Neural cell (in vitro differentiated cells): ENCODE results near the gene FBXO2. TPM values are rescaled to one million over a fixed set of nuclear protein-coding genes. Genes with fewer than 3 reads are reported as not detected.

ENCODE experiments used
- H2AFZ ChIP-seq: fragments of 200-600, 300-800 bp; sonication (generic), shearing (Covaris generic); 2 replicates; pipeline ENCODE4 v1.6.0; 2014; ENCODE audit warnings: low read depth, mild to moderate bottlenecking, antibody characterized with exemption, low read length, moderate library complexity
- H3F3A ChIP-seq: fragments of 200-600 bp; shearing (Covaris generic); 2 replicates; pipeline ENCODE4 v1.6.1; 2016; ENCODE audit warnings: mild to moderate bottlenecking, moderate library complexity, mixed read lengths, antibody characterized with exemption, low read length; ENCODE audit not compliant: insufficient read depth, poor library complexity, severe bottlenecking
- H3K27ac ChIP-seq: fragments of 200-600, 300-800 bp; sonication (generic), shearing (Covaris generic); 2 replicates; pipeline ENCODE4 v1.5.1; 2014; ENCODE audit warnings: mild to moderate bottlenecking, low read length, moderate library complexity
- H3K27me3 ChIP-seq: fragments of 300-800, 200-600 bp; sonication (generic), shearing (Covaris generic); 2 replicates; pipeline ENCODE4 v1.6.0; 2014; ENCODE audit warnings: mild to moderate bottlenecking, low read depth, low read length, moderate library complexity; ENCODE audit not compliant: insufficient read depth
- H3K36me3 ChIP-seq: fragments of 300-800, 200-600 bp; sonication (generic), shearing (Covaris generic); 2 replicates; pipeline ENCODE4 v1.5.1; 2014; ENCODE audit warnings: mild to moderate bottlenecking, antibody characterized with exemption, low read length, moderate library complexity; ENCODE audit not compliant: insufficient read depth
- H3K4me2 ChIP-seq: fragments of 300-800, 200-600 bp; sonication (generic), shearing (Covaris generic); 2 replicates; pipeline ENCODE4 v1.6.0; 2014; ENCODE audit warnings: mild to moderate bottlenecking, low read length
- H3K4me3 ChIP-seq: fragments of 300-800, 200-600 bp; sonication (generic), shearing (Covaris generic); 2 replicates; pipeline ENCODE4 v1.5.1; 2014; ENCODE audit warnings: mild to moderate bottlenecking, low read length, moderate library complexity
- H3K79me2 ChIP-seq: fragments of 200-600 bp; shearing (Covaris generic); replicated peaks from 2 replicates; pipeline ENCODE4 v1.6.0; 2014; ENCODE audit warnings: mild to moderate bottlenecking, low read length, moderate library complexity; ENCODE audit not compliant: insufficient read depth
- H3K9ac ChIP-seq: fragments of 300-800, 200-600 bp; sonication (generic), shearing (Covaris generic); 2 replicates; pipeline ENCODE4 v1.6.1; 2016; ENCODE audit warnings: mild to moderate bottlenecking, low read length, mixed read lengths
- H3K9me2 ChIP-seq: fragments of 200-600 bp; shearing (Covaris generic); 2 replicates; pipeline ENCODE4 v1.6.1; 2016; ENCODE audit warnings: mild to moderate bottlenecking, low read length, mixed read lengths; ENCODE audit not compliant: insufficient read depth
- H3K9me3 ChIP-seq: fragments of 200-600, 300-800 bp; sonication (generic), shearing (Covaris generic); 2 replicates; pipeline ENCODE4 v1.6.1; 2016; ENCODE audit warnings: mild to moderate bottlenecking, mixed run types, low read length, moderate library complexity, mixed read lengths
- H4K20me1 ChIP-seq: fragments of 200-600 bp; shearing (Covaris generic); 2 replicates; pipeline ENCODE4 v1.6.1; 2016; ENCODE audit warnings: mild to moderate bottlenecking, mixed run types; ENCODE audit not compliant: insufficient read depth
- CTCF ChIP-seq: fragments of 450-650 bp; IDR thresholded peaks from 2 replicates; pipeline ENCODE4 v1.5.1; 2014; ENCODE audit warnings: antibody characterized with exemption, mild to moderate bottlenecking, moderate library complexity; ENCODE audit not compliant: poor library complexity, severe bottlenecking
- EP300 ChIP-seq: fragments of 450-650 bp; conservative IDR thresholded peaks from 2 replicates; pipeline ENCODE4 v1.6.1; 2014; ENCODE audit warnings: antibody characterized with exemption, mild to moderate bottlenecking, moderate library complexity; ENCODE audit not compliant: poor library complexity, severe bottlenecking
- EZH2 ChIP-seq: fragments of 200-600, 300-800 bp; shearing (Covaris generic), sonication (generic); IDR thresholded peaks from 2 replicates; pipeline ENCODE4 v1.6.1; 2014; ENCODE audit warnings: antibody characterized with exemption, low read length, borderline replicate concordance, mild to moderate bottlenecking; ENCODE audit not compliant: insufficient read depth, poor library complexity, severe bottlenecking
- MXI1 ChIP-seq: fragments of 450-650 bp; conservative IDR thresholded peaks from 2 replicates; pipeline ENCODE4 v1.6.1; 2014; ENCODE audit warnings: antibody characterized with exemption, mild to moderate bottlenecking; ENCODE audit not compliant: poor library complexity, severe bottlenecking
- POLR2AphosphoS5 ChIP-seq: IDR thresholded peaks from 2 replicates; pipeline ENCODE4 v1.6.1; 2012
- RAD21 ChIP-seq: fragments of 450-650 bp; conservative IDR thresholded peaks from 2 replicates; pipeline ENCODE4 v1.6.1; 2014; ENCODE audit warnings: antibody characterized with exemption, mild to moderate bottlenecking, moderate library complexity
- REST ChIP-seq: IDR thresholded peaks from 2 replicates; pipeline ENCODE4 v1.6.1; 2012; ENCODE audit warnings: borderline replicate concordance
- SMC3 ChIP-seq: fragments of 450-650 bp; conservative IDR thresholded peaks from 2 replicates; pipeline ENCODE4 v1.6.1; 2014; ENCODE audit warnings: antibody characterized with exemption, mild to moderate bottlenecking, moderate library complexity; ENCODE audit not compliant: poor library complexity
- TAF1 ChIP-seq: IDR thresholded peaks from 2 replicates; pipeline ENCODE4 v1.6.1; 2012; ENCODE audit warnings: low read depth
- polyA plus RNA-seq: library from polyadenylated mRNA; depleted of rRNA; stranded (reverse); fragments of >200 nt; gene quantifications from 2 replicates; pipeline ENCODE4 v1.2.3, GENCODE V29; 2014

FBXO2 gene
- polyA plus RNA-seq, 1 donor from 2014 or later = 16.6 TPM

GRCh38 chr1:11620405-11620804 is 33.8 kb downstream of the FBXO2 start:
- Histone ChIP-seq H4K20me1 (no peaks in the 10 kb centered on the region), H3F3A (no peaks in the 10 kb centered on the region), H3K36me3 (no peaks in the 10 kb centered on the region), H2AFZ (no peak overlapping the region), H3K9me3 (no peaks in the 10 kb centered on the region), H3K9me2 (no peaks in the 10 kb centered on the region), H3K27ac (no peak overlapping the region), H3K4me2 (no peak overlapping the region), H3K4me3 (no peak overlapping the region), H3K27me3 (no peaks in the 10 kb centered on the region), H3K79me2 (no peaks in the 10 kb centered on the region), H3K9ac (no peak overlapping the region)
- TF ChIP-seq MXI1 = no peak
- TF ChIP-seq CTCF = no peak
- TF ChIP-seq TAF1 = no peak
- TF ChIP-seq SMC3 = no peak
- TF ChIP-seq POLR2AphosphoS5 = no peak
- no peak for TF ChIP-seq RAD21
- no peak for TF ChIP-seq REST

- H3K4me2 ChIP-seq = no peak overlapping the region
- no peak for TF ChIP-seq TAF1
- no peak for TF ChIP-seq POLR2AphosphoS5
- TF ChIP-seq RAD21 = no peak
- no peak for TF ChIP-seq EP300
- no peak for TF ChIP-seq EZH2
- TF ChIP-seq MXI1 = no peak
- H3F3A ChIP-seq = no peaks in the 10 kb centered on the region
- H3K9me2 ChIP-seq = no peaks in the 10 kb centered on the region
- no peak overlapping the region for H3K9ac ChIP-seq
- no peak overlapping the region for H3K27ac ChIP-seq
- no peaks in the 10 kb centered on the region for H4K20me1 ChIP-seq
- H2AFZ ChIP-seq = no peak overlapping the region
- no peak overlapping the region for H3K4me3 ChIP-seq
- H3K79me2 ChIP-seq = no peaks in the 10 kb centered on the region
- H3K36me3 ChIP-seq = no peaks in the 10 kb centered on the region
- H3K27me3 ChIP-seq = no peaks in the 10 kb centered on the region
- no peaks in the 10 kb centered on the region for H3K9me3 ChIP-seq
Measured at GRCh38 chr1:11617741-11618140, 36.5 kb downstream of the FBXO2 start.

GRCh38 chr1:11617314-11617713 is 36.9 kb downstream of the FBXO2 start:
- H3K9ac ChIP-seq = no peak overlapping the region
- TF ChIP-seq REST = no peak
- TF ChIP-seq RAD21 = no peak
- no peak for TF ChIP-seq EZH2
- TF ChIP-seq POLR2AphosphoS5 = no peak
- TF ChIP-seq SMC3 = no peak
- TF ChIP-seq TAF1 = no peak
- no peak for TF ChIP-seq CTCF
- no peak for TF ChIP-seq MXI1
- no peak for TF ChIP-seq EP300
- no peaks in the 10 kb centered on the region for H3K9me3 ChIP-seq
- H3K4me2 ChIP-seq = no peak overlapping the region
- no peaks in the 10 kb centered on the region for H3F3A ChIP-seq
- H4K20me1 ChIP-seq = no peaks in the 10 kb centered on the region
- H3K9me2 ChIP-seq = no peaks in the 10 kb centered on the region
- H3K79me2 ChIP-seq = no peaks in the 10 kb centered on the region
- H2AFZ ChIP-seq = no peak overlapping the region
- no peaks in the 10 kb centered on the region for H3K36me3 ChIP-seq
- no peak overlapping the region for H3K27ac ChIP-seq
- no peak overlapping the region for H3K4me3 ChIP-seq
- no peaks in the 10 kb centered on the region for H3K27me3 ChIP-seq
